Brain microvascular endothelial cell (primary cell): ENCODE results near the gene SNX25.

Source experiments
- DNase-seq: peaks from one replicate; pipeline ENCODE4 v3.0.0-alpha.2; 2020
- H3K27ac ChIP-seq: fragments of 250-450 bp; sonication (Bioruptor Pico); 2 replicates; pipeline ENCODE4 v1.5.1; 2020; ENCODE audit warnings: mild to moderate bottlenecking, moderate library complexity
- H3K27me3 ChIP-seq: fragments of 250-450 bp; sonication (Bioruptor Pico); replicated peaks from 2 replicates; pipeline ENCODE4 v1.5.1; 2020; ENCODE audit warnings: mild to moderate bottlenecking
- H3K36me3 ChIP-seq: fragments of 250-450 bp; sonication (Bioruptor Pico); replicated peaks from 2 replicates; pipeline ENCODE4 v1.5.1; 2020; ENCODE audit warnings: mild to moderate bottlenecking
- H3K4me3 ChIP-seq: 2 replicates; pipeline ENCODE4 v1.5.1; 2011; ENCODE audit warnings: low read depth, mild to moderate bottlenecking, control low read depth, low read length, moderate library complexity
- CTCF ChIP-seq: IDR thresholded peaks from 2 replicates; pipeline ENCODE4 v1.5.1; 2011; ENCODE audit warnings: low read depth, mild to moderate bottlenecking, moderate library complexity, low read length, control low read depth, inconsistent platforms; ENCODE audit errors: missing control alignments
- in situ Hi-C: cut with HindIII; loops from 2 replicates; pipeline ENCODE4 v1.10.0; 2017; ENCODE audit warnings: low sequenced_read_pairs, low pct_ligation_motif_present

The SNX25 gene

GRCh38 chr4:185352202-185352601 is 142.8 kb downstream of the SNX25 start:
- Histone ChIP-seq H3K4me3 (no peak overlapping the region), H3K36me3 (peaks cover 16% of the 10 kb centered on the region), H3K27me3 (no peaks in the 10 kb centered on the region), H3K27ac (no peak overlapping the region)
- no peak for DNase-seq
- in situ Hi-C loops = no loop called here
- no peak for TF ChIP-seq CTCF

GRCh38 chr4:185352741-185353140 is 143.3 kb downstream of the SNX25 start:
- H3K27ac ChIP-seq = no peak overlapping the region
- H3K4me3 ChIP-seq = no peak overlapping the region
- TF ChIP-seq CTCF = no peak
- no peaks in the 10 kb centered on the region for H3K27me3 ChIP-seq
- peaks cover 12% of the 10 kb centered on the region for H3K36me3 ChIP-seq
- in situ Hi-C loops = no loop called here
- DNase-seq = no peak

- peaks cover 5% of the 10 kb centered on the region for H3K36me3 ChIP-seq
- in situ Hi-C loops = no loop called here
- no peak for DNase-seq
- no peak overlapping the region for H3K27ac ChIP-seq
- H3K27me3 ChIP-seq = no peaks in the 10 kb centered on the region
- TF ChIP-seq CTCF = no peak
- H3K4me3 ChIP-seq = no peak overlapping the region
Measured at GRCh38 chr4:185357211-185357610, 147.8 kb downstream of the SNX25 start.

GRCh38 chr4:185357733-185358440 is 148.5 kb downstream of the SNX25 start:
- Histone ChIP-seq H3K36me3 (peaks cover 5% of the 10 kb centered on the region), H3K27ac (peak overlapping the region; percentile 99), H3K27me3 (no peaks in the 10 kb centered on the region), H3K4me3 (no peak overlapping the region)
- no peak for TF ChIP-seq CTCF
- DNase-seq = no peak
- in situ Hi-C loops = no loop called here

- peak; percentile 89 for DNase-seq
- no peak overlapping the region for H3K4me3 ChIP-seq
- H3K36me3 ChIP-seq = peaks cover 5% of the 10 kb centered on the region
- in situ Hi-C loops = no loop called here
- H3K27me3 ChIP-seq = no peaks in the 10 kb centered on the region
- peak overlapping the region; percentile 99 for H3K27ac ChIP-seq
- no peak for TF ChIP-seq CTCF
Measured at GRCh38 chr4:185358514-185358913, 149.1 kb downstream of the SNX25 start.

- Histone ChIP-seq H3K27me3 (no peaks in the 10 kb centered on the region), H3K4me3 (no peak overlapping the region), H3K36me3 (peaks cover 5% of the 10 kb centered on the region), H3K27ac (peak overlapping the region; percentile 99)
- DNase-seq = peak; percentile 87
- no peak for TF ChIP-seq CTCF
- in situ Hi-C loops = no loop called here
Measured at GRCh38 chr4:185358959-185359358, 149.6 kb downstream of the SNX25 start.
